MM.1S (cell line): ENCODE data around the gene HYI.

Source experiments
- DNase-seq: peaks from one replicate; pipeline ENCODE4 v3.0.0-alpha.2; 2015
- H2AFZ ChIP-seq: fragments of 300-600 bp; sonication (generic); 2 replicates; pipeline ENCODE4 v1.6.0; 2016; ENCODE audit warnings: antibody characterized with exemption, low read length
- H3F3A ChIP-seq: fragments of 300-600 bp; sonication (generic); 2 replicates; pipeline ENCODE4 v1.6.1; 2016; ENCODE audit warnings: mild to moderate bottlenecking, antibody characterized with exemption, low read length, moderate library complexity, mixed read lengths; ENCODE audit not compliant: insufficient read depth
- H3K27ac ChIP-seq: fragments of 300-600 bp; sonication (generic); 2 replicates; pipeline ENCODE4 v1.5.1; 2016; ENCODE audit warnings: mild to moderate bottlenecking, low read length
- H3K27me3 ChIP-seq: fragments of 300-600 bp; sonication (generic); replicated peaks from 2 replicates; pipeline ENCODE4 v1.6.0; 2016; ENCODE audit warnings: low read length; ENCODE audit not compliant: insufficient read depth
- H3K36me3 ChIP-seq: fragments of 300-600 bp; sonication (generic); replicated peaks from 2 replicates; pipeline ENCODE4 v1.6.1; 2016; ENCODE audit warnings: mild to moderate bottlenecking, low read length, mixed read lengths; ENCODE audit not compliant: insufficient read depth
- H3K4me1 ChIP-seq: fragments of 300-600 bp; sonication (generic); 2 replicates; pipeline ENCODE4 v1.6.1; 2016; ENCODE audit warnings: low read length, mixed read lengths
- H3K4me2 ChIP-seq: fragments of 300-600 bp; sonication (generic); 2 replicates; pipeline ENCODE4 v1.6.0; 2016; ENCODE audit warnings: low read depth, low read length
- H3K4me3 ChIP-seq: fragments of 300-600 bp; sonication (generic); 2 replicates; pipeline ENCODE4 v1.5.1; 2016; ENCODE audit warnings: low read length, mixed read lengths
- H3K79me2 ChIP-seq: fragments of 300-600 bp; sonication (generic); 2 replicates; pipeline ENCODE4 v1.6.1; 2016; ENCODE audit warnings: mixed run types, low read length, mixed read lengths
- H3K9ac ChIP-seq: fragments of 300-600 bp; sonication (generic); 2 replicates; pipeline ENCODE4 v1.6.1; 2016; ENCODE audit warnings: low read length, mixed read lengths
- H3K9me2 ChIP-seq: fragments of 300-600 bp; sonication (generic); replicated peaks from 2 replicates; pipeline ENCODE4 v1.6.1; 2016; ENCODE audit warnings: mild to moderate bottlenecking, low read length, mixed read lengths; ENCODE audit not compliant: insufficient read depth
- H3K9me3 ChIP-seq: fragments of 300-600 bp; sonication (generic); replicated peaks from 2 replicates; pipeline ENCODE4 v1.6.1; 2016; ENCODE audit warnings: mild to moderate bottlenecking, low read length, mixed read lengths; ENCODE audit not compliant: insufficient read depth
- H4K20me1 ChIP-seq: fragments of 300-600 bp; sonication (generic); 2 replicates; pipeline ENCODE4 v1.6.1; 2016; ENCODE audit warnings: mild to moderate bottlenecking, low read length, moderate library complexity, mixed read lengths; ENCODE audit not compliant: insufficient read depth
- EZH2 ChIP-seq: fragments of 300-600 bp; sonication (generic); optimal IDR thresholded peaks from 2 replicates; pipeline ENCODE3; 2017; ENCODE audit warnings: low read depth, mild to moderate bottlenecking, antibody characterized with exemption, low read length, mixed read lengths
- EZH2phosphoT487 ChIP-seq: fragments of 300-600 bp; sonication (generic); IDR thresholded peaks from 2 replicates; pipeline ENCODE4 v1.6.1; 2018; ENCODE audit warnings: antibody characterized with exemption, low read length
- TF ChIP-seq, protein P1 (sequence below): fragments of 300-600 bp; sonication (generic); IDR thresholded peaks from 2 replicates; pipeline ENCODE4 v1.5.1; 2016; ENCODE audit warnings: antibody characterized with exemption, low read length, mixed read lengths

Gene HYI

DNA sequence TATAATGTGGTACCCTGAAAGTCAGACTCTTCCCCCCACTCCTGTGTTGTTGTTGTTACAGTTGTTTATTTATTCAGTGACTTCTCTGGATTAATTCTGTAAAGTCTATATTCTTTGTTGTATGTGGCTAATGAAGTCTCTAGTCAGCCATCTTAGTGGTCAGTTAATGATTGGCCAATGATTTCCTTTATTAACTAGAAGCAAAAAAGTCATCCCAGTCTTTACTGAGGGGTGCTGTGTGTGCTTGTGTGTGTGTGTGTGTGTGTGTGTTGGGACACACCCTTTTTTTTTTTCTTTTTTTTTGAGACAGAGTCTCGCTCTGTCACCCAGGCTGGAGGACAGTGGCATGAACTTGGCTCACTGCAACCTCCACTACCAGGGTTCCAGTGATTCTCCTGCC is 37.3 kb upstream of the HYI start:
- Histone ChIP-seq H3F3A (no peaks in the 10 kb centered on the region), H3K9me2 (no peaks in the 10 kb centered on the region), H3K4me3 (no peak overlapping the region), H3K4me1 (no peaks in the 10 kb centered on the region), H3K27me3 (no peaks in the 10 kb centered on the region), H3K27ac (no peak overlapping the region), H4K20me1 (no peaks in the 10 kb centered on the region), H3K9ac (no peak overlapping the region), H3K4me2 (no peak overlapping the region), H3K79me2 (no peaks in the 10 kb centered on the region), H2AFZ (no peak overlapping the region), H3K9me3 (no peaks in the 10 kb centered on the region), H3K36me3 (no peaks in the 10 kb centered on the region)
- TF ChIP-seq EZH2 = no peak
- TF ChIP-seq EZH2phosphoT487 = no peak
- TF ChIP-seq, protein P1, sequence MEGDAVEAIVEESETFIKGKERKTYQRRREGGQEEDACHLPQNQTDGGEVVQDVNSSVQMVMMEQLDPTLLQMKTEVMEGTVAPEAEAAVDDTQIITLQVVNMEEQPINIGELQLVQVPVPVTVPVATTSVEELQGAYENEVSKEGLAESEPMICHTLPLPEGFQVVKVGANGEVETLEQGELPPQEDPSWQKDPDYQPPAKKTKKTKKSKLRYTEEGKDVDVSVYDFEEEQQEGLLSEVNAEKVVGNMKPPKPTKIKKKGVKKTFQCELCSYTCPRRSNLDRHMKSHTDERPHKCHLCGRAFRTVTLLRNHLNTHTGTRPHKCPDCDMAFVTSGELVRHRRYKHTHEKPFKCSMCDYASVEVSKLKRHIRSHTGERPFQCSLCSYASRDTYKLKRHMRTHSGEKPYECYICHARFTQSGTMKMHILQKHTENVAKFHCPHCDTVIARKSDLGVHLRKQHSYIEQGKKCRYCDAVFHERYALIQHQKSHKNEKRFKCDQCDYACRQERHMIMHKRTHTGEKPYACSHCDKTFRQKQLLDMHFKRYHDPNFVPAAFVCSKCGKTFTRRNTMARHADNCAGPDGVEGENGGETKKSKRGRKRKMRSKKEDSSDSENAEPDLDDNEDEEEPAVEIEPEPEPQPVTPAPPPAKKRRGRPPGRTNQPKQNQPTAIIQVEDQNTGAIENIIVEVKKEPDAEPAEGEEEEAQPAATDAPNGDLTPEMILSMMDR = no peak
- DNase-seq = no peak

DNA sequence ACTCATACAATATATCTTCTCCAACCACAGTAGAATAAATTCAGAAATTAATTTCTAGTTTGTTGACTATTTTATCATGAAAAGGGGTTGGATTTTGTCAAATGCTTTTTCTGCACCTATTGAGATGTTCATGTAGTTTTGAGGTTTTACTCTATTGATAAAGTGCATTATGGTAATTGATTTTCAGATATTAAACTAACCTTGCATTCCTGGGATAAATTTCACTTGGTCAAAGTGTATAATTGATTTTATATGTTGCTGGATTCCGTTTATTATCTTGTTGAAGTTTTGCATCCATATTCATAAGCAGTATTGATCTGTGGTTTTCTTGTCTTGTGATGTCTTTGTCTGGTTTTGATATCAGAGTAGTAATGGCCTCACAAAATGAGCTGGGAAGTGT is 34.4 kb upstream of the HYI start:
- H3K27ac ChIP-seq = no peak overlapping the region
- H3K36me3 ChIP-seq = no peaks in the 10 kb centered on the region
- H3K79me2 ChIP-seq = no peaks in the 10 kb centered on the region
- no peaks in the 10 kb centered on the region for H3K9me3 ChIP-seq
- TF ChIP-seq EZH2phosphoT487 (no peak), EZH2 (no peak)
- TF ChIP-seq, protein P1 = no peak
- H2AFZ ChIP-seq = no peak overlapping the region
- H3K4me1 ChIP-seq = no peaks in the 10 kb centered on the region
- H3F3A ChIP-seq = no peaks in the 10 kb centered on the region
- no peak for DNase-seq
- no peak overlapping the region for H3K4me2 ChIP-seq
- no peaks in the 10 kb centered on the region for H3K27me3 ChIP-seq
- no peaks in the 10 kb centered on the region for H3K9me2 ChIP-seq
- no peak overlapping the region for H3K4me3 ChIP-seq
- H3K9ac ChIP-seq = no peak overlapping the region
- H4K20me1 ChIP-seq = no peaks in the 10 kb centered on the region

DNA sequence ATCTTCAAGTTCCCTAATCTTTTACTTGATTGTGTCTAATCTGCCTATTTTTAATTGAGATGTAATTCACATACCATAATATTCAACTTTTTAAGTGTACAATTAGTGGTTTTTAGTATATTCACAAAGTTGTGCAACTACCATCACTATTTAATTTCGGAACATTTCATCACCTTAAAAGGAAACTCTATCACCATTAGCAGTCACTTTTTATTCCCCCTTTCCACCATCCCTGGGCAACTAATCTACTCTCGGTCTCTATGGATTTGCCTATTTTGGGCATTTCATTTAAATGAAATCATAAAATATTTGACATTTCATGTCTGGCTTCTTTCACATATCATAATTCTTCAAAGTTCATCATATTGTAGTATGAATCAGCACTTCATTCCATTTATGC is 30.6 kb upstream of the HYI start:
- no peaks in the 10 kb centered on the region for H3K9me3 ChIP-seq
- no peak overlapping the region for H3K4me3 ChIP-seq
- no peaks in the 10 kb centered on the region for H4K20me1 ChIP-seq
- no peaks in the 10 kb centered on the region for H3K36me3 ChIP-seq
- H3K9ac ChIP-seq = no peak overlapping the region
- H3F3A ChIP-seq = no peaks in the 10 kb centered on the region
- no peak overlapping the region for H3K4me2 ChIP-seq
- H3K79me2 ChIP-seq = no peaks in the 10 kb centered on the region
- H2AFZ ChIP-seq = no peak overlapping the region
- H3K9me2 ChIP-seq = no peaks in the 10 kb centered on the region
- no peak for DNase-seq
- no peak for TF ChIP-seq EZH2
- TF ChIP-seq, protein P1 = no peak
- TF ChIP-seq EZH2phosphoT487 = no peak
- H3K27me3 ChIP-seq = no peaks in the 10 kb centered on the region
- no peaks in the 10 kb centered on the region for H3K4me1 ChIP-seq
- H3K27ac ChIP-seq = no peak overlapping the region
